Measurements from ENCODE around the gene LGR5.
A peak's percentile ranks its signal among the peaks of the same experiment; 100 is the strongest.

Gene LGR5

GRCh38 chr12:71439613-71440344 is at the start of gene LGR5:
LGR5 (plus strand) TSS chr12:71439798; CDS start chr12:71440081, 283 bp downstream.
- no peak for DNase-seq (ENCODE audit: low read depth)
- H3K4me3 ChIP-seq (ENCODE audit: low read depth, low read length), result peak within 1 kb of the TSS; percentile 31
- no peak for TF ChIP-seq CTCF (IDR thresholded peaks at IDR 0.05; ENCODE audit: low read depth, low read length, missing control alignments)
- in situ Hi-C loops (cut with HindIII; ENCODE audit: low sequenced_read_pairs), result no loop called here

GRCh38 chr12:71392521-71393145 is 47.0 kb upstream of the LGR5 start:
- in situ Hi-C loops (cut with HindIII; ENCODE audit: low sequenced_read_pairs), result no loop called here
- peak; percentile 85 for TF ChIP-seq CTCF (IDR thresholded peaks at IDR 0.05; ENCODE audit: low read depth, low read length, missing control alignments)
- DNase-seq (ENCODE audit: low read depth), result peak; percentile 57
- no peak overlapping the region for H3K4me3 ChIP-seq (ENCODE audit: low read depth, low read length)

- TF ChIP-seq CTCF (IDR thresholded peaks at IDR 0.05; ENCODE audit: low read depth, low read length, missing control alignments), result no peak
- in situ Hi-C loops (cut with HindIII; ENCODE audit: low sequenced_read_pairs), result no loop called here
- no peak overlapping the region for H3K4me3 ChIP-seq (ENCODE audit: low read depth, low read length)
- no peak for DNase-seq (ENCODE audit: low read depth)
These were observed 46.0 kb upstream of the LGR5 start for GRCh38 chr12:71393625-71394024.

- TF ChIP-seq CTCF (IDR thresholded peaks at IDR 0.05; ENCODE audit: low read depth, low read length, missing control alignments), result no peak
- no peak overlapping the region for H3K4me3 ChIP-seq (ENCODE audit: low read depth, low read length)
- in situ Hi-C loops (cut with HindIII; ENCODE audit: low sequenced_read_pairs), result no loop called here
These were observed 42.1 kb upstream of the LGR5 start for GRCh38 chr12:71397433-71397954.

GRCh38 chr12:71399197-71399596 is 40.4 kb upstream of the LGR5 start:
- no peak for DNase-seq (ENCODE audit: low read depth)
- in situ Hi-C loops (cut with HindIII; ENCODE audit: low sequenced_read_pairs), result no loop called here
- TF ChIP-seq CTCF (IDR thresholded peaks at IDR 0.05; ENCODE audit: low read depth, low read length, missing control alignments), result no peak
- no peak overlapping the region for H3K4me3 ChIP-seq (ENCODE audit: low read depth, low read length)

More at GRCh38 chr12:71397433-71397954, 42.1 kb upstream of the LGR5 start:
- DNase-seq (ENCODE audit: low read depth), result no peak

- no peak for DNase-seq (ENCODE audit: low read depth)
- H3K4me3 ChIP-seq (ENCODE audit: low read depth, low read length), result no peak overlapping the region
- in situ Hi-C loops (cut with HindIII; ENCODE audit: low sequenced_read_pairs), result no loop called here
- no peak for TF ChIP-seq CTCF (IDR thresholded peaks at IDR 0.05; ENCODE audit: low read depth, low read length, missing control alignments)
These were observed 39.1 kb upstream of the LGR5 start for GRCh38 chr12:71400481-71400880.

Data from astrocyte of the cerebellum (primary cell).